PFSK-1 (cell line): ENCODE data around the gene SMIM24.

Experiments
- FOXP2 ChIP-seq: optimal IDR thresholded peaks from 2 replicates; pipeline ENCODE3; 2011; ENCODE audit warnings: borderline replicate concordance, control low read depth, inconsistent platforms; ENCODE audit not compliant: insufficient read depth; ENCODE audit errors: extremely low read length, extremely low read depth
- POLR2AphosphoS5 ChIP-seq: IDR thresholded peaks from 2 replicates; pipeline ENCODE4 v1.6.1; 2012; ENCODE audit warnings: low read depth, mild to moderate bottlenecking, control low read depth, low read length, moderate library complexity
- REST ChIP-seq, 2 experiments: IDR thresholded peaks; 2 replicates each; pipeline versions ENCODE4 v1.6.1 to v1.8.0; 2011 to 2012; ENCODE audit warnings: low read depth in 2 of 2, low read length in 2 of 2, control low read depth in 1 of 2, inconsistent platforms in 1 of 2, mild to moderate bottlenecking in 1 of 2, moderate library complexity in 1 of 2; ENCODE audit not compliant: insufficient read depth in 1 of 2
- SIN3A ChIP-seq: IDR thresholded peaks from 2 replicates; pipeline ENCODE4 v1.6.1; 2012; ENCODE audit warnings: mild to moderate bottlenecking, low read length, moderate library complexity, borderline replicate concordance; ENCODE audit not compliant: insufficient read depth
- TAF1 ChIP-seq: IDR thresholded peaks from 2 replicates; pipeline ENCODE4 v1.6.1; 2012; ENCODE audit warnings: low read length, control low read depth, borderline replicate concordance; ENCODE audit not compliant: insufficient read depth

Gene SMIM24

GRCh38 chr19:3464587-3465235 is 15.6 kb downstream of the SMIM24 start:
- no peak for TF ChIP-seq POLR2AphosphoS5
- TF ChIP-seq REST (IDR thresholded peaks at IDR 0.05; ENCODE audit: insufficient read depth in 1 of 2, low read depth in 2 of 2, low read length in 2 of 2), result no peak
- no peak for TF ChIP-seq FOXP2
- no peak for TF ChIP-seq SIN3A
- TF ChIP-seq TAF1, result no peak

GRCh38 chr19:3463714-3464586 is 16.4 kb downstream of the SMIM24 start:
- TF ChIP-seq TAF1 (no peak), POLR2AphosphoS5 (no peak), SIN3A (no peak), REST (IDR thresholded peaks at IDR 0.05; ENCODE audit: insufficient read depth in 1 of 2, low read depth in 2 of 2, low read length in 2 of 2) (no peak), FOXP2 (no peak)

GRCh38 chr19:3462991-3463713 is 17.2 kb downstream of the SMIM24 start:
- TF ChIP-seq POLR2AphosphoS5 (no peak), SIN3A (no peak), TAF1 (no peak), FOXP2 (no peak), REST (IDR thresholded peaks at IDR 0.05; ENCODE audit: insufficient read depth in 1 of 2, low read depth in 2 of 2, low read length in 2 of 2) (no peak)

GRCh38 chr19:3459965-3460582 is 20.3 kb downstream of the SMIM24 start:
- TF ChIP-seq SIN3A, result no peak
- TF ChIP-seq TAF1, result no peak
- TF ChIP-seq REST (IDR thresholded peaks at IDR 0.05; ENCODE audit: insufficient read depth in 1 of 2, low read depth in 2 of 2, low read length in 2 of 2), result no peak
- no peak for TF ChIP-seq POLR2AphosphoS5
- no peak for TF ChIP-seq FOXP2
